Neural cell (in vitro differentiated cells): ENCODE measurements around the gene QKI.

Experiments
- EZH2 ChIP-seq: fragments of 200-600, 300-800 bp; shearing (Covaris generic), sonication (generic); IDR thresholded peaks from 2 replicates; pipeline ENCODE4 v1.6.1; 2014; ENCODE audit warnings: antibody characterized with exemption, low read length, borderline replicate concordance, mild to moderate bottlenecking; ENCODE audit not compliant: insufficient read depth, poor library complexity, severe bottlenecking
- TF ChIP-seq, protein P1 (sequence below): fragments of 450-650 bp; IDR thresholded peaks from 2 replicates; pipeline ENCODE4 v1.5.1; 2014; ENCODE audit warnings: antibody characterized with exemption, mild to moderate bottlenecking, moderate library complexity; ENCODE audit not compliant: poor library complexity, severe bottlenecking

DNA sequence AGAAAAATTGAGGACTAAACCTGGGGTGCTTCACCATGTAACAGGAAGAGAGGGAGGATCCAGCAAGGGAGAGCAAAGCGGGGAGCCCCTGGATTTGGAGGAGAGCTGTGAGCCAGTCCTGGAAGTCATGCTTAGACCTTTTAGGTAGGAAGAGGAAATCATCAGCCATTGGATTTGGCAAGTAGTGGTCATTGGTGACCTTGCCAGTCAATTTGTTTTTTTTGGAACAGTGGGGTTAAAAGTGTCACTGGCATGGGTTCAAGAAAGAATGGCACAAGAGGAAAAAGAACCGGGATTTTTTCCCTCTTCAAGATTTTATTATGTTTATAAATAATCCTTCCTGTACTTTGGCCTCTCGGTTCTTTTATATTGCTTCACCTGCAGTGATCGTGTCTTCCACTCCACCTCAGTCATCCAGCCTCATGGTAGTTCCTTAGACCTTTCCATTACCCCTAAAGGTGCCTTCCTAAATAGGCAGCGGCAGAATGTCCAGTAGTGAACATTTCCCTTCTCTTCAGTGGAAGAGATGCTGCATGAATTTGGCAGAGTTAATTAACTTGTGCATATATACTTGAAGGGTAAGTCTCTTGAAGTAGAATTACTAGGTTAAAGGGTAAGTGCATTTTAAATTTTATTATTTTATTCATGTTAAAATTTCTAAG is 124.7 kb downstream of the QKI start:
- no peak for TF ChIP-seq EZH2
- TF ChIP-seq, protein P1, sequence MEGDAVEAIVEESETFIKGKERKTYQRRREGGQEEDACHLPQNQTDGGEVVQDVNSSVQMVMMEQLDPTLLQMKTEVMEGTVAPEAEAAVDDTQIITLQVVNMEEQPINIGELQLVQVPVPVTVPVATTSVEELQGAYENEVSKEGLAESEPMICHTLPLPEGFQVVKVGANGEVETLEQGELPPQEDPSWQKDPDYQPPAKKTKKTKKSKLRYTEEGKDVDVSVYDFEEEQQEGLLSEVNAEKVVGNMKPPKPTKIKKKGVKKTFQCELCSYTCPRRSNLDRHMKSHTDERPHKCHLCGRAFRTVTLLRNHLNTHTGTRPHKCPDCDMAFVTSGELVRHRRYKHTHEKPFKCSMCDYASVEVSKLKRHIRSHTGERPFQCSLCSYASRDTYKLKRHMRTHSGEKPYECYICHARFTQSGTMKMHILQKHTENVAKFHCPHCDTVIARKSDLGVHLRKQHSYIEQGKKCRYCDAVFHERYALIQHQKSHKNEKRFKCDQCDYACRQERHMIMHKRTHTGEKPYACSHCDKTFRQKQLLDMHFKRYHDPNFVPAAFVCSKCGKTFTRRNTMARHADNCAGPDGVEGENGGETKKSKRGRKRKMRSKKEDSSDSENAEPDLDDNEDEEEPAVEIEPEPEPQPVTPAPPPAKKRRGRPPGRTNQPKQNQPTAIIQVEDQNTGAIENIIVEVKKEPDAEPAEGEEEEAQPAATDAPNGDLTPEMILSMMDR = no peak
